GM18505 (cell line): ENCODE results near the gene TAS2R60.
"Not testable (repeated sequence)": the region's sequence is repeated elsewhere in the genome, so short reads cannot be mapped to it uniquely, and the experiment has no call there.

Experiments
- ATAC-seq: cut with Tn5 transposase; IDR thresholded peaks from one replicate; pipeline ENCODE4 v1.9.1; 2021; ENCODE audit not compliant: unreplicated experiment
- POLR2A ChIP-seq: IDR thresholded peaks from 4 replicates; pipeline ENCODE4 v1.6.1; 2011; ENCODE audit warnings: borderline replicate concordance; ENCODE audit not compliant: insufficient read depth, insufficient read length; ENCODE audit errors: extremely low read depth

TAS2R60 gene

GRCh38 chr7:143443153-143443552 lies at the start of gene TAS2R60:
TAS2R60 (plus strand) TSS chr7:143443453; CDS start chr7:143443453, 0 bp downstream.
- ATAC-seq = no peak
- TF ChIP-seq POLR2A = no peak

DNA sequence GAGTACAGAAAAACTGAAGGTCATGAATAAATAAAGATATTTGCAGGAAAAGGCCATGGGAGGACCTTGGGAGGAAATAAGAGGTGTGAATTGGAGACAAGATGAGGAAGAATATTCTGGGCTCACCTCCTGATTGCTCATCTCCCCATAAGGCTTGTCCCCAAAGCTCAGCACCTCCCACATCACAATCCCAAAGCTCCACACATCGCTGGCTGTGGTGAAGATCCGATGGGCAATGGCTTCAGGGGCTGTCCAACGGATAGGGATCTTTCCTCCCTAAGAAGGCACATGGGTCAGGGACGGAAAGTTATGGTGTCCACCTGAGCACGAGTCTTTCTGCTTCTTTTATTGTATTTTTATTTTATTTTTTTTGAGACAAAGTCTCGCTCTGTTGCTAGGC lies 49.2 kb upstream of the TAS2R60 start:
- no peak for ATAC-seq
- no peak for TF ChIP-seq POLR2A

- no peak for ATAC-seq
- TF ChIP-seq POLR2A = no peak
Measured at GRCh38 chr7:143394777-143395176, 48.5 kb upstream of the TAS2R60 start.

- ATAC-seq = no peak
- no peak for TF ChIP-seq POLR2A
Measured at GRCh38 chr7:143395187-143396149, 47.8 kb upstream of the TAS2R60 start.

GRCh38 chr7:143396182-143396581 lies 47.1 kb upstream of the TAS2R60 start:
- ATAC-seq = no peak
- no peak for TF ChIP-seq POLR2A

GRCh38 chr7:143396625-143397556 lies 46.4 kb upstream of the TAS2R60 start:
- no peak for ATAC-seq
- TF ChIP-seq POLR2A = no peak

- no peak for TF ChIP-seq POLR2A
- no peak for ATAC-seq
Measured at GRCh38 chr7:143397710-143398530, 45.3 kb upstream of the TAS2R60 start.

DNA sequence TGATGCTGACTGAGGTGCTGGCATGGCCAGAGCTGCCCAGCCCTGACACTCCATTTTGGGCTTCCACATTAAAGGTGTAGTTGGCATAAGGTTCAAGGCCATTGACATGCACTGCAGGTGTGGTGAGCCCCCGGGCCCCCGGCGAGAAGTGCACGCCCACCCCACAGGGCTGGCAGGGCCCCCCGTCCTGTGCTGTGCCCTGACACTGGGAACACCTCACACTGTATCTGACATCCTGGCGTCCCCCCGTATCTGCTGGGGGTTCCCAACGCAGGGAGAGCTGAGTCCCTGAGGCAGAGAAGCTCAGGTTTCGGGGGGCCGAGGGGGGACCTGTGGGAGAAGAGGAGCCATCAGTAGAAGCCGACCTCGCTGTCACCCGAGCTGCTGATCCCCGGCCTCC lies 44.6 kb upstream of the TAS2R60 start:
- ATAC-seq = no peak
- TF ChIP-seq POLR2A = no peak

DNA sequence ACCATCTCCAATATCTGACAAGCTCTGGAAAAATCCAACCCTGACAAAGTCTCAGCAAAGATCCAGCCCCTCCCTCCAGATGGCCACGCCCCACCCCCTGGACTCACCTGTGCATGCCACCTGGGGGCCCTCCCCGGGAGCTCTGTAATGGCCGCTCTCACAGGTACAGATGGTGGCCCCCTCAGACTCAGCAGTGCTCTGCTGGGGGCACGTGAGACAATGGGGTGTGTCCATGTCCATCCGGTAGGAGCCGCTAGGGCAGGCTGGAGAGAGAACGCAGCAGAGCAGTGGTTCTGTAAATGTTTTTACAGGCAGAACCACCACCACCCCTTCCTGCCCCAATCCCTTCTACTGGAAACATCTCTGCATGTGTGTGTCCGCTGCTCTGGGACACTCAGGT lies 44.1 kb upstream of the TAS2R60 start:
- no peak for ATAC-seq
- no peak for TF ChIP-seq POLR2A

- ATAC-seq = no peak
- TF ChIP-seq POLR2A = no peak
Measured at GRCh38 chr7:143399642-143400041, 43.6 kb upstream of the TAS2R60 start.

- no peak for TF ChIP-seq POLR2A
- ATAC-seq = no peak
Measured at GRCh38 chr7:143401265-143401664, 42.0 kb upstream of the TAS2R60 start.

DNA sequence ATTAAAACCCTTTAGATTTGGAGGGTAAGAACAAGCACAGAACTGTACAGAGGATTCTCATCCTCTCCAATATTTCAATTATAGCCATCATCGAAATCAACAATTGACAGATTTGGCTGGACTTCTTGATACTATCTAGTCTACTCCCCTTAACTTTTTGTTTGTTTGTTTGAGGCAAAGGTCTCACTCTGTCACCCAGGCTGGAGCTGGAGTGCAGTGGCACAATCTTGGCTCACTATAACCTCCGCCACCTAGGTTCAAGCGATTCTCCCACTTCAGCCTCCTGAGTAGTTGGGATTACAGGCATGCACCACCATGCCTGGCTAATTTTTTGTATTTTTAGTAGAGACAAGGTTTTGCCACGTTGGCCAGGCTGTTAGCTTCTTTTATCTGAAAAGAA lies 41.0 kb upstream of the TAS2R60 start:
- ATAC-seq = not testable (repeated sequence)
